Transverse colon (tissue), 4 donors: Measurements from ENCODE around the gene SLC24A3. TPM values are rescaled to one million over a fixed set of nuclear protein-coding genes. Genes with fewer than 3 reads are reported as not detected.

ENCODE experiments used
- DNase-seq: peaks from one replicate; pipeline ENCODE4 v3.0.0-alpha.2; 2019
- H3K27ac ChIP-seq, 4 donors: fragments of 200-600 bp; sonication (generic); 2 replicates each; pipeline ENCODE4 v1.5.1; 2016 to 2018; ENCODE audit warnings: inconsistent platforms in 4 of 4
- H3K27me3 ChIP-seq: fragments of 200-600 bp; sonication (generic); 2 replicates; pipeline ENCODE4 v1.5.1; 2017; ENCODE audit warnings: inconsistent platforms
- H3K36me3 ChIP-seq, 4 donors: fragments of 200-600 bp; sonication (generic); 2 replicates each; pipeline ENCODE4 v1.5.1; 2017 to 2019; ENCODE audit warnings: inconsistent platforms in 4 of 4
- H3K4me1 ChIP-seq, 4 donors: fragments of 200-600 bp; sonication (generic); 2 replicates each; pipeline ENCODE4 v1.5.1; 2017 to 2020; ENCODE audit warnings: inconsistent platforms in 4 of 4
- H3K4me3 ChIP-seq, 4 donors: fragments of 200-600 bp; sonication (generic); 1 replicate in 1 of 4; 2 replicates in 3 of 4; pipeline versions ENCODE4 v1.5.1 to v1.6.1; 2017 to 2019; ENCODE audit warnings: inconsistent platforms in 4 of 4
- H3K9me3 ChIP-seq, 2 donors: fragments of 200-600 bp; sonication (generic); 2 replicates each; pipeline ENCODE4 v1.5.1; 2017 to 2019; ENCODE audit warnings: inconsistent platforms in 2 of 2
- EP300 ChIP-seq: sonication (generic); formaldehyde crosslinking; IDR thresholded peaks from one replicate; pipeline ENCODE4 v1.6.1; 2017; ENCODE audit warnings: antibody characterized with exemption, low read depth
- POLR2A ChIP-seq: fragments of 450-650 bp; IDR thresholded peaks from one replicate; pipeline ENCODE4 v1.6.1; 2016; ENCODE audit warnings: antibody characterized with exemption, mild to moderate bottlenecking, moderate library complexity
- POLR2AphosphoS5 ChIP-seq, 3 donors: sonication (generic); formaldehyde crosslinking; IDR thresholded peaks; one replicate each; pipeline ENCODE4 v1.6.1; 2016; ENCODE audit warnings: antibody characterized with exemption in 3 of 3
- WGBS, 2 donors: methylation state at CpG; one replicate each; pipeline ENCODE4 v1.1.5; 2018; ENCODE audit warnings: low coverage in 1 of 2; 5-methylcytosine and 5-hydroxymethylcytosine counted together
- in situ Hi-C, 4 donors: fragments of 200-750 bp; cut with MboI; loops; one replicate each; pipeline versions ENCODE4 v1.15.0 to v1.15.1; 2017; ENCODE audit warnings: low sequenced_read_pairs in 3 of 4, low pct_ligation_motif_present in 1 of 4, low pct_unique_long_range_greater_than_20kb in 1 of 4
- intact Hi-C: fragments of 100-400 bp; cut with DNase I; formaldehyde crosslinking; loops from one replicate; pipeline ENCODE4 v1.15.1; 2023; ENCODE audit warnings: low total_unique reads
- total RNA-seq, 4 donors: library from RNA; depleted of rRNA; stranded (reverse); fragments of >200 nt; gene quantifications; one replicate each; pipeline ENCODE4 v1.1.0, GENCODE V29; 2016
- TF ChIP-seq, protein P1 (sequence below), 5 experiments: fragments of 200-600 bp in 3 of 5; fragments of 450-650 bp in 2 of 5; sonication (generic) in 3 of 5; IDR thresholded peaks; 1 replicate in 2 of 5; 2 replicates in 3 of 5; pipeline ENCODE4 v1.5.1; 2016 to 2017; ENCODE audit warnings: antibody characterized with exemption in 5 of 5, inconsistent platforms in 3 of 5, mild to moderate bottlenecking in 2 of 5, moderate library complexity in 1 of 5

Gene SLC24A3
- total RNA-seq, 4 donors from 2014 or later: 4.4 to 6.7 (median 4.6) TPM

DNA sequence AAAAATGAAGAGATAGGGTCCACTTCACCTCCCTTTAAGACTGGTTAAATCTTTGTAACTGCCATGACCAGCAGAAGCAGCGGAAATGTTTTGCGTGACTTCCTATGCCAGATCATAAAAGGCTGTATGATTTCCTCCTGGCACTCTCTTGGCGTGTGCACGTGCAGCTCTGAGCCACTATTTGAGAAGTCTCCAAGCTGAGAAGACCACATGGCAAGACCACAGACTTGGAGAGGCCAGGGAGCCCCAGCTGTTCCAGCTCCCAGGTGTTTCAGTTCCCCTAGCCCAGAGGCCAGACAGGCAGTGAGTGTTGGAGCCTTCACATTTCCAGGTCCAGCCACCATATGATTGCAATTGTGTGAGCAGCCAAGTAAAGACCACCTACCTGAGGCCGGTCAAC is 286.3 kb downstream of the SLC24A3 start:
- WGBS, 2 donors: 74 to 100% methylated on average over 1 to 5 of the region's 5 CpGs
- H3K27me3 ChIP-seq: no peaks in the 10 kb centered on the region
- H3K27ac ChIP-seq: no peak overlapping the region
- no peak overlapping the region for H3K4me3 ChIP-seq
- H3K9me3 ChIP-seq: no peaks in the 10 kb centered on the region
- intact Hi-C loops (no loop called here), in situ Hi-C loops (no loop called here)
- no peaks in the 10 kb centered on the region for H3K4me1 ChIP-seq
- H3K36me3 ChIP-seq: no peaks in the 10 kb centered on the region
- TF ChIP-seq POLR2A: no peak
- TF ChIP-seq POLR2AphosphoS5 (IDR thresholded peaks at IDR 0.05): no peak
- no peak for TF ChIP-seq EP300
- TF ChIP-seq, protein P1, sequence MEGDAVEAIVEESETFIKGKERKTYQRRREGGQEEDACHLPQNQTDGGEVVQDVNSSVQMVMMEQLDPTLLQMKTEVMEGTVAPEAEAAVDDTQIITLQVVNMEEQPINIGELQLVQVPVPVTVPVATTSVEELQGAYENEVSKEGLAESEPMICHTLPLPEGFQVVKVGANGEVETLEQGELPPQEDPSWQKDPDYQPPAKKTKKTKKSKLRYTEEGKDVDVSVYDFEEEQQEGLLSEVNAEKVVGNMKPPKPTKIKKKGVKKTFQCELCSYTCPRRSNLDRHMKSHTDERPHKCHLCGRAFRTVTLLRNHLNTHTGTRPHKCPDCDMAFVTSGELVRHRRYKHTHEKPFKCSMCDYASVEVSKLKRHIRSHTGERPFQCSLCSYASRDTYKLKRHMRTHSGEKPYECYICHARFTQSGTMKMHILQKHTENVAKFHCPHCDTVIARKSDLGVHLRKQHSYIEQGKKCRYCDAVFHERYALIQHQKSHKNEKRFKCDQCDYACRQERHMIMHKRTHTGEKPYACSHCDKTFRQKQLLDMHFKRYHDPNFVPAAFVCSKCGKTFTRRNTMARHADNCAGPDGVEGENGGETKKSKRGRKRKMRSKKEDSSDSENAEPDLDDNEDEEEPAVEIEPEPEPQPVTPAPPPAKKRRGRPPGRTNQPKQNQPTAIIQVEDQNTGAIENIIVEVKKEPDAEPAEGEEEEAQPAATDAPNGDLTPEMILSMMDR (IDR thresholded peaks at IDR 0.05): no peak
- DNase-seq: no peak

DNA sequence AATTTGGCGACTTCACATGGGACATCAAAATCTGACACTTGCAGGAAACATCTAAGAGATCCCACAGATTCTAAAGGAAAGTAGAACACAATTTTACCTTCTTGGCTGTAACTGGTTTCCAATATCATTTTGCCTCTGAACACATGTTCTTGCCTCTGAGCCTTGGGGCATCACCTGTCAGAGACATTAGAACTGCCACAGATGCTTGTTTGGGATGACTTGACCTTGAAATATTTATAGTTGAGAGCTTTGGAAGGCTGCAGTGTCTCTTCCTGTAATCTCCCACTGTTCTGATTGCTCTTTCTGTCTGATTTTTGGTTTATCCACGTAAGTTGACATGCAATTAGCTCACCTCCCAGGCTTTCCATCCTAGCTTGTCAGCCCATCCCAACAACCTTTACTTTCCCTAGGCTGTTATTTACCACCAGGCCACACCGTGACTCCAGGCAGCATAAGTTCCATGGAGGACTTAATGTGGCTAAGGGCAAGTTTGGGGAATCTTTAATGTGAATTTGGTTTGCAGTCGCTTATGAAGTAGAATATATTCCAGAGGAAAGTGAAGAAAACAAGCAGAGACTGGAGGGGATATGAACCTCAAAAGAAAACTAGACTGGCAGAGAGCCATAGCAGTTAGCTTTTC is 289.2 kb downstream of the SLC24A3 start:
- in situ Hi-C loops: no loop called here
- Histone ChIP-seq H3K36me3 (no peaks in the 10 kb centered on the region), H3K4me3 (no peak overlapping the region), H3K9me3 (no peaks in the 10 kb centered on the region), H3K4me1 (no peaks in the 10 kb centered on the region), H3K27ac (no peak overlapping the region), H3K27me3 (no peaks in the 10 kb centered on the region)
- TF ChIP-seq, protein P1 (IDR thresholded peaks at IDR 0.05): no peak
- TF ChIP-seq POLR2A (no peak), EP300 (no peak), POLR2AphosphoS5 (IDR thresholded peaks at IDR 0.05) (no peak)
- no peak for DNase-seq
- WGBS, 2 donors: 85 to 93% methylated on average over 3 to 4 of the region's 4 CpGs
- intact Hi-C loops: no loop called here

DNA sequence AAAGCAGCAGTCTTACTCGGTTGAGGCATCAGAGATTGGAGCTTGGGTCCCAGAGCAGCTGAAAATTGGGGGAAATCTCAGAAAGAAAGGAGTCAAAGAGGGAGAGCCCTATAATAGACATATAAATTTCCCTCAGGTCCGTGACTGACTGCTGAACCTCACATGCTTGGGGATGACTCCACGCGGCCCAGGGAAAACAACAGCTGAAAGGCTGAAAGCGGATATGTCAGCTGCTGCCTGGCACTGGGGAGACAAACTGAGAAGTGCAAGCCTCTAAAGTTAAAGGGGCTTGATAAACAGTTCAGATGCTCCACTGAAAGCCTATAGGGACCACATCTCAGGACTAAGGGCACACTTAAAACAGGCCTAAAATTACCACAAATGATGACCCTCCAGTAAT is 289.7 kb downstream of the SLC24A3 start:
- 87 to 94% methylated on average over 2 to 5 of the region's 5 CpGs for WGBS, 2 donors
- no peaks in the 10 kb centered on the region for H3K27me3 ChIP-seq
- TF ChIP-seq, protein P1 (IDR thresholded peaks at IDR 0.05): no peak
- TF ChIP-seq POLR2AphosphoS5 (IDR thresholded peaks at IDR 0.05) (no peak), POLR2A (no peak), EP300 (no peak)
- H3K9me3 ChIP-seq: no peaks in the 10 kb centered on the region
- intact Hi-C loops: no loop called here
- H3K4me3 ChIP-seq: no peak overlapping the region
- H3K36me3 ChIP-seq: no peaks in the 10 kb centered on the region
- DNase-seq: no peak
- no peak overlapping the region for H3K27ac ChIP-seq
- in situ Hi-C loops: no loop called here
- no peaks in the 10 kb centered on the region for H3K4me1 ChIP-seq

DNA sequence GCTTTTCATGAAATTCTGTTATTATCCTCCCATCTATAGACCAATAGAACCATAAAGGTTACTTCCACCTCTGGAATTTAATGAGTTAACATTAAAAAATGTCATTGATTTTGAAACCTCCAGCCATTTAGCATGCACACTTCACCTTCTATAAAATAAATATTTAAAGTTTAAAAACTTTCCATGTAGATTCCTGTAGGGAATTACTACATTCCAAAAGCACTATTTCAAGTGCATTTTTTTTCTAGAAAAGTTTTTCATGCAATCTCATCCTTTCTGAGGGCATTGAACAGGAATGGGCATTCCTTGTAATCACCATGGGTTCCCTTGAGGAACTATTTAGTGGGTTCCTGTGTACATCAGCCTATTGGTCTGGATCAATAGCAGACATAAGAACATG is 291.8 kb downstream of the SLC24A3 start:
- Histone ChIP-seq H3K36me3 (no peaks in the 10 kb centered on the region), H3K4me3 (no peak overlapping the region), H3K4me1 (no peaks in the 10 kb centered on the region), H3K27me3 (no peaks in the 10 kb centered on the region), H3K27ac (no peak overlapping the region), H3K9me3 (no peaks in the 10 kb centered on the region)
- in situ Hi-C loops: no loop called here
- intact Hi-C loops: no loop called here
- DNase-seq: no peak
- TF ChIP-seq, protein P1 (IDR thresholded peaks at IDR 0.05): no peak
- TF ChIP-seq EP300: no peak
- no peak for TF ChIP-seq POLR2AphosphoS5 (IDR thresholded peaks at IDR 0.05)
- no peak for TF ChIP-seq POLR2A
